ENCODE results near the gene DCC. TPM values are rescaled to one million over a fixed set of nuclear protein-coding genes. Genes with fewer than 3 reads are reported as not detected.

The DCC gene
- total RNA-seq, 1 donor from 2014 or later: 5.6 TPM

- H3K4me1 Mint-ChIP-seq (ENCODE audit: low read depth, unreplicated experiment): no peaks in the 10 kb centered on the region
- H3K4me3 Mint-ChIP-seq (ENCODE audit: unreplicated experiment): no peak overlapping the region
- H3K27ac Mint-ChIP-seq (ENCODE audit: unreplicated experiment): no peak overlapping the region
- no peaks in the 10 kb centered on the region for H3K36me3 Mint-ChIP-seq (ENCODE audit: unreplicated experiment)
- no peak for TF ChIP-seq CTCF (IDR thresholded peaks at IDR 0.05; ENCODE audit: partially characterized antibody, unreplicated experiment)
- no peaks in the 10 kb centered on the region for H3K27me3 Mint-ChIP-seq (ENCODE audit: unreplicated experiment)
- peaks cover 2% of the 10 kb centered on the region for H3K9me3 Mint-ChIP-seq (ENCODE audit: unreplicated experiment)
- DNase-seq: no peak
These were observed 913.8 kb downstream of the DCC start for GRCh38 chr18:53253789-53254188.

- Mint-ChIP-seq H3K27me3 (ENCODE audit: unreplicated experiment) (no peaks in the 10 kb centered on the region), H3K9me3 (ENCODE audit: unreplicated experiment) (peaks cover 2% of the 10 kb centered on the region), H3K4me1 (ENCODE audit: low read depth, unreplicated experiment) (no peaks in the 10 kb centered on the region), H3K4me3 (ENCODE audit: unreplicated experiment) (no peak overlapping the region), H3K36me3 (ENCODE audit: unreplicated experiment) (no peaks in the 10 kb centered on the region), H3K27ac (ENCODE audit: unreplicated experiment) (no peak overlapping the region)
- DNase-seq: no peak
- no peak for TF ChIP-seq CTCF (IDR thresholded peaks at IDR 0.05; ENCODE audit: partially characterized antibody, unreplicated experiment)
These were observed 914.3 kb downstream of the DCC start for GRCh38 chr18:53254265-53254664.

- TF ChIP-seq CTCF (IDR thresholded peaks at IDR 0.05; ENCODE audit: partially characterized antibody, unreplicated experiment): no peak
- H3K36me3 Mint-ChIP-seq (ENCODE audit: unreplicated experiment): no peaks in the 10 kb centered on the region
- peaks cover 2% of the 10 kb centered on the region for H3K9me3 Mint-ChIP-seq (ENCODE audit: unreplicated experiment)
- H3K4me3 Mint-ChIP-seq (ENCODE audit: unreplicated experiment): no peak overlapping the region
- no peak for DNase-seq
- no peak overlapping the region for H3K27ac Mint-ChIP-seq (ENCODE audit: unreplicated experiment)
- H3K27me3 Mint-ChIP-seq (ENCODE audit: unreplicated experiment): peaks cover 2% of the 10 kb centered on the region
- H3K4me1 Mint-ChIP-seq (ENCODE audit: low read depth, unreplicated experiment): no peaks in the 10 kb centered on the region
These were observed 921.2 kb downstream of the DCC start for GRCh38 chr18:53261241-53261640.

- Mint-ChIP-seq H3K4me1 (ENCODE audit: low read depth, unreplicated experiment) (peaks cover 5% of the 10 kb centered on the region), H3K27ac (ENCODE audit: unreplicated experiment) (no peak overlapping the region), H3K27me3 (ENCODE audit: unreplicated experiment) (peaks cover 2% of the 10 kb centered on the region), H3K4me3 (ENCODE audit: unreplicated experiment) (no peak overlapping the region), H3K9me3 (ENCODE audit: unreplicated experiment) (no peaks in the 10 kb centered on the region), H3K36me3 (ENCODE audit: unreplicated experiment) (no peaks in the 10 kb centered on the region)
- no peak for TF ChIP-seq CTCF (IDR thresholded peaks at IDR 0.05; ENCODE audit: partially characterized antibody, unreplicated experiment)
- no peak for DNase-seq
These were observed 926.9 kb downstream of the DCC start for GRCh38 chr18:53266850-53267249.

GRCh38 chr18:53268455-53268854 is 928.5 kb downstream of the DCC start:
- no peak for TF ChIP-seq CTCF (IDR thresholded peaks at IDR 0.05; ENCODE audit: partially characterized antibody, unreplicated experiment)
- peaks cover 2% of the 10 kb centered on the region for H3K27me3 Mint-ChIP-seq (ENCODE audit: unreplicated experiment)
- H3K27ac Mint-ChIP-seq (ENCODE audit: unreplicated experiment): peak overlapping the region; percentile 48
- no peak for DNase-seq
- H3K9me3 Mint-ChIP-seq (ENCODE audit: unreplicated experiment): no peaks in the 10 kb centered on the region
- no peak overlapping the region for H3K4me3 Mint-ChIP-seq (ENCODE audit: unreplicated experiment)
- H3K4me1 Mint-ChIP-seq (ENCODE audit: low read depth, unreplicated experiment): peaks cover 5% of the 10 kb centered on the region
- H3K36me3 Mint-ChIP-seq (ENCODE audit: unreplicated experiment): no peaks in the 10 kb centered on the region
